Sigmoid colon (tissue), 7 donors: ENCODE data around the gene NAALADL2. TPM values are rescaled to one million over a fixed set of nuclear protein-coding genes. Genes with fewer than 3 reads are reported as not detected.

ENCODE experiments used
- DNase-seq: peaks from one replicate; pipeline ENCODE4 v3.0.0-alpha.2; 2019
- H3K27ac ChIP-seq, 4 donors: fragments of 200-600 bp; sonication (generic); one replicate each; pipeline ENCODE4 v1.5.1; 2016 to 2019; ENCODE audit warnings: mild to moderate bottlenecking in 1 of 4
- H3K27me3 ChIP-seq, 3 donors: fragments of 200-600 bp; sonication (generic); one replicate each; pipeline ENCODE4 v1.5.1; 2019; ENCODE audit warnings: mild to moderate bottlenecking in 1 of 3
- H3K36me3 ChIP-seq, 4 donors: fragments of 200-600 bp; sonication (generic); one replicate each; pipeline ENCODE4 v1.5.1; 2016 to 2019
- H3K4me1 ChIP-seq, 4 donors: fragments of 200-600 bp; sonication (generic); one replicate each; pipeline ENCODE4 v1.5.1; 2017 to 2019
- H3K4me3 ChIP-seq, 4 donors: fragments of 200-600 bp; sonication (generic); one replicate each; pipeline ENCODE4 v1.5.1; 2017 to 2019; ENCODE audit warnings: mild to moderate bottlenecking in 2 of 4, moderate library complexity in 1 of 4
- H3K9me3 ChIP-seq, 4 donors: fragments of 200-600 bp in 3 of 4; sonication (generic) in 3 of 4; one replicate each; pipeline versions ENCODE4 v1.5.1 to v1.6.1; 2013 to 2019
- CTCF ChIP-seq, 4 experiments: fragments of 450-650 bp in 3 of 4; fragments of 200-600 bp in 1 of 4; IDR thresholded peaks; one replicate each; pipeline ENCODE4 v1.5.1; 2016 to 2019; ENCODE audit warnings: antibody characterized with exemption in 4 of 4, mild to moderate bottlenecking in 3 of 4, moderate library complexity in 2 of 4
- EP300 ChIP-seq, 4 donors: sonication (generic); formaldehyde crosslinking; IDR thresholded peaks; one replicate each; pipeline ENCODE4 v1.6.1; 2017; ENCODE audit warnings: antibody characterized with exemption in 4 of 4
- POLR2A ChIP-seq, 2 donors: fragments of 450-650 bp; IDR thresholded peaks; one replicate each; pipeline ENCODE4 v1.6.1; 2016; ENCODE audit warnings: antibody characterized with exemption in 2 of 2, mild to moderate bottlenecking in 2 of 2, moderate library complexity in 2 of 2
- POLR2AphosphoS5 ChIP-seq, 4 donors: sonication (generic); formaldehyde crosslinking; IDR thresholded peaks; one replicate each; pipeline ENCODE4 v1.6.1; 2017; ENCODE audit warnings: antibody characterized with exemption in 4 of 4
- WGBS, 2 donors: extraction: QIAGEN DNeasy Blood & Tissue Kit; methylation state at CpG; one replicate each; pipeline ENCODE4 v1.1.7; 2013; 5-methylcytosine and 5-hydroxymethylcytosine counted together
- intact Hi-C: fragments of 100-400 bp; cut with DNase I; formaldehyde crosslinking; loops from one replicate; pipeline ENCODE4 v1.15.1; 2023
- polyA plus RNA-seq, 3 donors: library from polyadenylated mRNA; stranded (reverse); fragments of 200-250 nt; gene quantifications; one replicate each; pipeline ENCODE4 v1.2.3, GENCODE V29; 2013
- total RNA-seq, 4 donors: library from RNA; depleted of rRNA; stranded (reverse); fragments of >200 nt; gene quantifications; one replicate each; pipeline ENCODE4 v1.1.0, GENCODE V29; 2016
- donor health status: healthy with polysubstance abuse.
- donor health status: Bipolar disorder and iron deficiency.
- donor health status: healthy.

The NAALADL2 gene
- total and polyA plus RNA-seq, 7 donors: 0.46 to 18.5 (median 6.0) TPM

- intact Hi-C loops: no loop called here
- 82 to 85% methylated on average over 3 of the region's 3 CpGs for WGBS, 2 donors
Observed at GRCh38 chr3:175212896-175213295, 353.8 kb downstream of the NAALADL2 start.

GRCh38 chr3:175214216-175214615 lies 355.1 kb downstream of the NAALADL2 start:
- Histone ChIP-seq H3K4me3 (no peak overlapping the region), H3K9me3 (no peaks in the 10 kb centered on the region), H3K36me3 (no peaks in the 10 kb centered on the region), H3K27me3 (no peaks in the 10 kb centered on the region), H3K4me1 (no peaks in the 10 kb centered on the region), H3K27ac (no peak overlapping the region)
- TF ChIP-seq POLR2A (IDR thresholded peaks at IDR 0.05): no peak
- TF ChIP-seq CTCF (IDR thresholded peaks at IDR 0.05): no peak
- no peak for TF ChIP-seq EP300 (IDR thresholded peaks at IDR 0.05)
- TF ChIP-seq POLR2AphosphoS5 (IDR thresholded peaks at IDR 0.05): no peak
- intact Hi-C loops: no loop called here
- 92 to 93% methylated on average over 1 of the region's 1 CpG for WGBS, 2 donors
- no peak for DNase-seq

More at GRCh38 chr3:175212896-175213295, 353.8 kb downstream of the NAALADL2 start:
- peaks cover 0 to 2% (median 0%) of the 10 kb centered on the region in 4 donors for H3K4me1 ChIP-seq
- TF ChIP-seq POLR2AphosphoS5 (IDR thresholded peaks at IDR 0.05) (no peak), POLR2A (IDR thresholded peaks at IDR 0.05) (no peak), EP300 (IDR thresholded peaks at IDR 0.05) (no peak), CTCF (IDR thresholded peaks at IDR 0.05) (no peak)
- H3K9me3 ChIP-seq: no peaks in the 10 kb centered on the region
- H3K27me3 ChIP-seq: no peaks in the 10 kb centered on the region
- no peak overlapping the region for H3K4me3 ChIP-seq
- no peaks in the 10 kb centered on the region for H3K36me3 ChIP-seq
- DNase-seq: no peak
- no peak overlapping the region for H3K27ac ChIP-seq

GRCh38 chr3:175215833-175216232 lies 356.7 kb downstream of the NAALADL2 start:
- Histone ChIP-seq H3K4me1 (no peaks in the 10 kb centered on the region), H3K27ac (no peak overlapping the region), H3K27me3 (no peaks in the 10 kb centered on the region), H3K36me3 (no peaks in the 10 kb centered on the region), H3K9me3 (no peaks in the 10 kb centered on the region), H3K4me3 (no peak overlapping the region)
- intact Hi-C loops: no loop called here
- WGBS, 2 donors: 93 to 97% methylated on average over 1 of the region's 1 CpG
- DNase-seq: no peak
- TF ChIP-seq CTCF (IDR thresholded peaks at IDR 0.05) (no peak), POLR2A (IDR thresholded peaks at IDR 0.05) (no peak), EP300 (IDR thresholded peaks at IDR 0.05) (no peak), POLR2AphosphoS5 (IDR thresholded peaks at IDR 0.05) (no peak)

GRCh38 chr3:175222356-175222755 lies 363.2 kb downstream of the NAALADL2 start:
- 48 to 73% methylated on average over 1 of the region's 1 CpG for WGBS, 2 donors
- no peak overlapping the region for H3K27ac ChIP-seq
- intact Hi-C loops: no loop called here

More at GRCh38 chr3:175222356-175222755, 363.2 kb downstream of the NAALADL2 start:
- DNase-seq: no peak
- H3K4me3 ChIP-seq: no peak overlapping the region
- H3K4me1 ChIP-seq: peaks cover 0 to 7% (median 4%) of the 10 kb centered on the region in 4 donors
- no peaks in the 10 kb centered on the region for H3K27me3 ChIP-seq
- TF ChIP-seq EP300 (IDR thresholded peaks at IDR 0.05) (no peak), POLR2AphosphoS5 (IDR thresholded peaks at IDR 0.05) (no peak), POLR2A (IDR thresholded peaks at IDR 0.05) (no peak), CTCF (IDR thresholded peaks at IDR 0.05) (no peak)
- no peaks in the 10 kb centered on the region for H3K36me3 ChIP-seq
- H3K9me3 ChIP-seq: no peaks in the 10 kb centered on the region
